K562 (cell line): ENCODE measurements around the gene IPCEF1. TPM values are rescaled to one million over a fixed set of nuclear protein-coding genes. Genes with fewer than 3 reads are reported as not detected.

ENCODE experiments used
- ATAC-seq: fragments of 200-7000 bp; cut with Tn5 transposase; 3 replicates; pipeline ENCODE4 v1.9.1; 2020; ENCODE audit warnings: moderate library complexity
- BruUV-seq: library from RNA; stranded (reverse); fragments of 400-500 nt; replicated peaks from 2 replicates; lab custom pipeline; 2021; lab: Mats Ljungman, UMichigan
- CTCF ChIA-PET: fragments of 300-600 bp; formaldehyde crosslinking; extraction: SDS; loops from one replicate; lab custom pipeline; 2021; ENCODE audit warnings: low intra/inter-chr PET ratio; lab: Yijun Ruan, JAX
- POLR2A ChIA-PET: fragments of 300-600, 350-650 bp; sonication (Branson Sonifier 250); formaldehyde crosslinking; extraction: SDS; loops from one replicate; lab custom pipeline; 2021; ENCODE audit warnings: antibody characterized with exemption, inconsistent platforms; lab: Yijun Ruan, JAX
- DNase-seq, 4 experiments: peaks; one replicate each; pipeline versions ENCODE4 v3.0.0 to v3.0.0-alpha.2; 2011 to 2018; ENCODE audit warnings: low spot score in 3 of 4, mixed read lengths in 3 of 4; ENCODE audit errors: extremely low read depth in 1 of 4
- FAIRE-seq: peaks from 2 replicates; lab custom pipeline; 2011; peaks lifted over from hg19 to GRCh38; lab: Jason Lieb, UNC
- H2AFZ ChIP-seq: 2 replicates; pipeline ENCODE4 v1.6.0; 2011; ENCODE audit warnings: low read depth, low read length, control low read depth, inconsistent platforms
- H3K27ac ChIP-seq: fragments of 200-600 bp; 3 replicates; pipeline ENCODE4 v1.8.0; 2011; ENCODE audit warnings: low read depth, mild to moderate bottlenecking, control low read depth, inconsistent platforms, low read length, moderate library complexity, mixed read lengths; ENCODE audit errors: extremely low read depth
- H3K27me3 ChIP-seq, 2 experiments: fragments of 300-600 bp in 1 of 2; 2 replicates in 1 of 2; 3 replicates in 1 of 2; pipeline versions ENCODE4 v1.6.0 to v1.8.0; 2011; ENCODE audit warnings: inconsistent platforms in 2 of 2, low read length in 2 of 2, mild to moderate bottlenecking in 1 of 2, mixed read lengths in 1 of 2, moderate library complexity in 1 of 2; ENCODE audit not compliant: control insufficient read depth in 2 of 2, insufficient read depth in 2 of 2
- H3K36me3 ChIP-seq: fragments of 300-600 bp; 3 replicates; pipeline ENCODE4 v1.8.0; 2011; ENCODE audit warnings: mild to moderate bottlenecking, low read length, inconsistent platforms; ENCODE audit not compliant: control insufficient read depth, insufficient read depth
- H3K4me1 ChIP-seq, 2 experiments: fragments of 200-600 bp in 1 of 2; replicated peaks in 1 of 2; 2 replicates in 1 of 2; 3 replicates in 1 of 2; pipeline versions ENCODE4 v1.5.1 to v1.8.0; 2011; ENCODE audit warnings: inconsistent platforms in 2 of 2, low read length in 2 of 2, mild to moderate bottlenecking in 1 of 2, mixed read lengths in 1 of 2, moderate library complexity in 1 of 2; ENCODE audit not compliant: control insufficient read depth in 2 of 2, insufficient read depth in 2 of 2
- H3K4me2 ChIP-seq: 2 replicates; pipeline ENCODE4 v1.6.1; 2011; ENCODE audit warnings: low read length, control low read depth, inconsistent platforms, mixed read lengths; ENCODE audit not compliant: insufficient read depth
- H3K4me3 ChIP-seq: fragments of 200-600 bp; sonication (generic), shearing (Covaris generic); 2 replicates; pipeline ENCODE4 v1.5.1; 2016; ENCODE audit warnings: control low read depth, inconsistent platforms
- H3K79me2 ChIP-seq: fragments of 200-600 bp; 3 replicates; pipeline ENCODE4 v1.8.0; 2011; ENCODE audit warnings: low read length, inconsistent platforms; ENCODE audit not compliant: control insufficient read depth, insufficient read depth
- H3K9ac ChIP-seq, 2 experiments: 2 replicates each; pipeline versions ENCODE4 v1.6.0 to v1.6.1; 2011; ENCODE audit warnings: low read depth in 2 of 2, low read length in 2 of 2, control low read depth in 1 of 2, inconsistent platforms in 1 of 2, mild to moderate bottlenecking in 1 of 2, mixed read lengths in 1 of 2; ENCODE audit not compliant: insufficient read depth in 1 of 2
- H3K9me1 ChIP-seq: one replicate; pipeline ENCODE4 v1.6.0; 2011; ENCODE audit warnings: inconsistent platforms, mild to moderate bottlenecking, low read length, moderate library complexity; ENCODE audit not compliant: control insufficient read depth, insufficient read depth
- H3K9me3 ChIP-seq: replicated peaks from 2 replicates; pipeline ENCODE4 v1.5.1; 2011; ENCODE audit warnings: low read depth, low read length, inconsistent platforms; ENCODE audit not compliant: control insufficient read depth, insufficient read depth
- H4K20me1 ChIP-seq: replicated peaks from 2 replicates; pipeline ENCODE4 v1.6.1; 2011; ENCODE audit warnings: low read length, inconsistent platforms, mixed read lengths; ENCODE audit not compliant: control insufficient read depth, insufficient read depth
- CCNT2 ChIP-seq: IDR thresholded peaks from 2 replicates; pipeline ENCODE4 v1.6.1; 2011; ENCODE audit warnings: borderline replicate concordance, low read depth, mild to moderate bottlenecking, moderate library complexity, mixed read lengths, low read length; ENCODE audit not compliant: insufficient read length; ENCODE audit errors: extremely low read depth
- CXXC5 ChIP-seq: fragments of 250-450 bp; sonication (Bioruptor Pico); IDR thresholded peaks from 2 replicates; pipeline ENCODE4 v1.8.0; 2022; ENCODE audit warnings: inconsistent platforms, mild to moderate bottlenecking, moderate library complexity
- FOXA1 ChIP-seq: fragments of 450-650 bp; IDR thresholded peaks from 2 replicates; pipeline ENCODE4 v1.6.1; 2016; ENCODE audit warnings: mild to moderate bottlenecking, borderline replicate concordance
- FUS ChIP-seq: fragments of 200-400 bp; formaldehyde crosslinking; optimal IDR thresholded peaks from 2 replicates; pipeline ENCODE3; 2017; ENCODE audit warnings: low read depth, low read length
- NFXL1 ChIP-seq: fragments of 450-650 bp; formaldehyde crosslinking; IDR thresholded peaks from 2 replicates; pipeline ENCODE4 v1.4.0; 2021; ENCODE audit warnings: mild to moderate bottlenecking
- POLR2AphosphoS2 ChIP-seq: IDR thresholded peaks from 2 replicates; pipeline ENCODE4 v1.6.1; 2012; ENCODE audit warnings: low read length, improper control_type of control experiment
- RBM39 ChIP-seq: fragments of 200-400 bp; formaldehyde crosslinking; optimal IDR thresholded peaks from 2 replicates; pipeline ENCODE3; 2018; ENCODE audit warnings: low read depth, low read length
- SMC3 ChIP-seq: conservative IDR thresholded peaks from 2 replicates; pipeline ENCODE4 v1.6.1; 2011; ENCODE audit warnings: low read depth, low read length, improper control_type of control experiment; ENCODE audit not compliant: insufficient read depth
- SOX6 ChIP-seq: fragments of 450-650 bp; IDR thresholded peaks from 2 replicates; pipeline ENCODE4 v1.6.1; 2014; ENCODE audit warnings: mild to moderate bottlenecking
- TAF15 ChIP-seq: fragments of 200-400 bp; formaldehyde crosslinking; IDR thresholded peaks from 2 replicates; pipeline ENCODE4 v1.6.1; 2017; ENCODE audit warnings: mild to moderate bottlenecking, low read depth, low read length, moderate library complexity
- ZBTB34 ChIP-seq: fragments of 250-450 bp; sonication (Bioruptor Pico); IDR thresholded peaks from 2 replicates; pipeline ENCODE4 v1.8.0; 2021; ENCODE audit warnings: mild to moderate bottlenecking, moderate library complexity
- ZNF140 ChIP-seq: fragments of 250-450 bp; sonication (Bioruptor Pico); IDR thresholded peaks from 2 replicates; pipeline ENCODE4 v1.8.0; 2021; ENCODE audit warnings: moderate library complexity, mild to moderate bottlenecking, inconsistent platforms
- ZNF197 ChIP-seq: fragments of 200-800 bp; sonication (Bioruptor generic); IDR thresholded peaks from 2 replicates; pipeline ENCODE4 v1.6.1; 2016; ENCODE audit warnings: low read depth, missing genetic modification characterization, missing compliant biosample characterization
- ZNF436 ChIP-seq: fragments of 250-450, 450-650 bp; sonication (Bioruptor Pico); formaldehyde crosslinking; IDR thresholded peaks from 2 replicates; pipeline ENCODE4 v1.7.0; 2020; ENCODE audit warnings: mild to moderate bottlenecking
- ZNF717 ChIP-seq: fragments of 250-450 bp; sonication (Bioruptor Pico); IDR thresholded peaks from 2 replicates; pipeline ENCODE4 v1.5.0; 2021
- WGBS: fragments of 100-300 bp; shearing (Covaris generic); methylation state at CpG from one replicate; pipeline ENCODE4 v1.1.6; 2016; ENCODE audit warnings: low coverage, mixed read lengths; ENCODE audit not compliant: insufficient coverage; ENCODE audit errors: missing lambda C conversion rate; 5-methylcytosine and 5-hydroxymethylcytosine counted together
- in situ Hi-C: fragments of 300-500 bp; cut with MboI; formaldehyde crosslinking; loops from 4 replicates; pipeline ENCODE4 v1.15.0; 2018; ENCODE audit warnings: inconsistent platforms, mixed read lengths
- intact Hi-C: fragments of 100-400 bp; cut with micrococcal nuclease; formaldehyde crosslinking; loops from 2 replicates; pipeline ENCODE4 v1.14.2; 2022
- polyA plus RNA-seq, 8 experiments: library from polyadenylated mRNA; depleted of rRNA in 4 of 8; stranded (reverse) in 5 of 8; unstranded in 3 of 8; fragments of >200 nt; fragmentation: Nextera tagmentation in 2 of 8; fragmentation: Illumina TruSeq in 1 of 8; extraction: Ambion mirVana in 2 of 8; extraction: Trizol in 1 of 8; gene quantifications; 2 replicates each; pipeline versions ENCODE4 v1.2.1 to v1.2.3, GENCODE V29; 2011 to 2014; ENCODE audit warnings: inconsistent platforms in 1 of 8, missing spikeins in 1 of 8
- total RNA-seq, 7 experiments: library from RNA; depleted of rRNA in 6 of 7; stranded (reverse); fragments of >200 nt in 6 of 7; fragmentation: Illumina TruSeq in 2 of 7; extraction: Trizol in 2 of 7; gene quantifications; 2 replicates each; pipeline versions ENCODE4 v1.2.1 to v1.2.3, GENCODE V29; 2011 to 2021; ENCODE audit warnings: low replicate concordance in 1 of 7
- TF ChIP-seq, protein P1 (sequence below): sonication (generic); formaldehyde crosslinking; IDR thresholded peaks from 2 replicates; pipeline ENCODE4 v1.8.0; 2022; ENCODE audit warnings: missing genetic modification reagents, mild to moderate bottlenecking, moderate library complexity, borderline replicate concordance
- TF ChIP-seq, protein P2 (sequence below): sonication (generic); formaldehyde crosslinking; IDR thresholded peaks from 2 replicates; pipeline ENCODE4 v1.8.0; 2023; ENCODE audit warnings: mild to moderate bottlenecking, missing genetic modification reagents

IPCEF1 gene
- total and polyA plus RNA-seq, 9 of the 15 experiments (the other 6 are each of a cell fraction or from before 2014, with no cell fraction given), result 0.14 to 0.18 TPM; not detected in 7

DNA sequence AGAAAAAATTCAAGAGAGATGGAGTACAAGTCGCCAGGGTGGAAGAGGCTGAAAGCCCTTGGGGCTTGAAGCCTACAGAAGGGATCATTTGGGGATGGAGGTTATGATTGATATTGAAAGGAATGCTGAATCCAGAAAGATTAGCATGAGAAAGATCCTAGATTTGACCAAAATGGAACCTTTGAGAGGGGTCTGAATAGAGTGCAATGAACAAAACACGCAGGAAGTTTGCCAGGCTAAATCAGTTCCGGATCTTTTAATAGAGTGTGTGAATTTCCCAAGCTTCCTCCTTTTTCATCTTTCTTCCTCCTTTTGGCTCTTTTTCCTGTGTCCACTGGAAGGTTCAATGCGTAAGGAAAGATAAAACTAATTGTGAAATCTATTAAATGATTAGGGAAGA is 15.3 kb downstream of the IPCEF1 start:
- Histone ChIP-seq H2AFZ (no peak overlapping the region), H3K9me3 (no peaks in the 10 kb centered on the region), H3K36me3 (no peaks in the 10 kb centered on the region), H4K20me1 (no peaks in the 10 kb centered on the region), H3K4me3 (no peak overlapping the region), H3K4me2 (no peak overlapping the region), H3K9ac (no peak overlapping the region), H3K4me1 (no peaks in the 10 kb centered on the region; a peak in 1 of 5 replicates), H3K9me1 (no peaks in the 10 kb centered on the region), H3K27ac (no peak overlapping the region), H3K27me3 (peaks cover 5 to 14% of the 10 kb centered on the region in 2 experiments; a peak in 3 of 5 replicates), H3K79me2 (no peaks in the 10 kb centered on the region)
- no TSS peak for BruUV-seq
- intact Hi-C loops (no loop called here), in situ Hi-C loops (no loop called here)
- WGBS, result 2% methylated on average over 4 of the region's 4 CpGs
- ChIA-PET POLR2A (no interaction called here), CTCF (no interaction called here)
- no peak for ATAC-seq
- DNase-seq, result no peak
- FAIRE-seq, result no peak
- TF ChIP-seq ZNF197 (no peak), ZNF717 (CRISPR knock-in tag) (no peak), CCNT2 (no peak), ZNF140 (CRISPR knock-in tag) (no peak), FUS (no peak), FOXA1 (no peak), SMC3 (no peak), POLR2AphosphoS2 (no peak), TAF15 (no peak), NFXL1 (CRISPR knock-in tag) (no peak), CXXC5 (CRISPR knock-in tag) (no peak), SOX6 (no peak), RBM39 (no peak), ZNF436 (CRISPR knock-in tag) (no peak), ZBTB34 (CRISPR knock-in tag) (no peak)
- TF ChIP-seq, protein P1, sequence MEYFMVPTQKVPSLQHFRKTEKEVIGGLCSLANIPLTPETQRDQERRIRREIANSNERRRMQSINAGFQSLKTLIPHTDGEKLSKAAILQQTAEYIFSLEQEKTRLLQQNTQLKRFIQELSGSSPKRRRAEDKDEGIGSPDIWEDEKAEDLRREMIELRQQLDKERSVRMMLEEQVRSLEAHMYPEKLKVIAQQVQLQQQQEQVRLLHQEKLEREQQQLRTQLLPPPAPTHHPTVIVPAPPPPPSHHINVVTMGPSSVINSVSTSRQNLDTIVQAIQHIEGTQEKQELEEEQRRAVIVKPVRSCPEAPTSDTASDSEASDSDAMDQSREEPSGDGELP (CRISPR knock-in tag), result no peak
- TF ChIP-seq, protein P2, sequence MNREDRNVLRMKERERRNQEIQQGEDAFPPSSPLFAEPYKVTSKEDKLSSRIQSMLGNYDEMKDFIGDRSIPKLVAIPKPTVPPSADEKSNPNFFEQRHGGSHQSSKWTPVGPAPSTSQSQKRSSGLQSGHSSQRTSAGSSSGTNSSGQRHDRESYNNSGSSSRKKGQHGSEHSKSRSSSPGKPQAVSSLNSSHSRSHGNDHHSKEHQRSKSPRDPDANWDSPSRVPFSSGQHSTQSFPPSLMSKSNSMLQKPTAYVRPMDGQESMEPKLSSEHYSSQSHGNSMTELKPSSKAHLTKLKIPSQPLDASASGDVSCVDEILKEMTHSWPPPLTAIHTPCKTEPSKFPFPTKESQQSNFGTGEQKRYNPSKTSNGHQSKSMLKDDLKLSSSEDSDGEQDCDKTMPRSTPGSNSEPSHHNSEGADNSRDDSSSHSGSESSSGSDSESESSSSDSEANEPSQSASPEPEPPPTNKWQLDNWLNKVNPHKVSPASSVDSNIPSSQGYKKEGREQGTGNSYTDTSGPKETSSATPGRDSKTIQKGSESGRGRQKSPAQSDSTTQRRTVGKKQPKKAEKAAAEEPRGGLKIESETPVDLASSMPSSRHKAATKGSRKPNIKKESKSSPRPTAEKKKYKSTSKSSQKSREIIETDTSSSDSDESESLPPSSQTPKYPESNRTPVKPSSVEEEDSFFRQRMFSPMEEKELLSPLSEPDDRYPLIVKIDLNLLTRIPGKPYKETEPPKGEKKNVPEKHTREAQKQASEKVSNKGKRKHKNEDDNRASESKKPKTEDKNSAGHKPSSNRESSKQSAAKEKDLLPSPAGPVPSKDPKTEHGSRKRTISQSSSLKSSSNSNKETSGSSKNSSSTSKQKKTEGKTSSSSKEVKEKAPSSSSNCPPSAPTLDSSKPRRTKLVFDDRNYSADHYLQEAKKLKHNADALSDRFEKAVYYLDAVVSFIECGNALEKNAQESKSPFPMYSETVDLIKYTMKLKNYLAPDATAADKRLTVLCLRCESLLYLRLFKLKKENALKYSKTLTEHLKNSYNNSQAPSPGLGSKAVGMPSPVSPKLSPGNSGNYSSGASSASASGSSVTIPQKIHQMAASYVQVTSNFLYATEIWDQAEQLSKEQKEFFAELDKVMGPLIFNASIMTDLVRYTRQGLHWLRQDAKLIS (CRISPR knock-in tag), result no peak
